K562 (cell line): ENCODE measurements around the gene SLC25A21. TPM values are rescaled to one million over a fixed set of nuclear protein-coding genes. Genes with fewer than 3 reads are reported as not detected.

Experiments used
- CLOCK ChIP-seq: fragments of 250-450 bp; sonication (Bioruptor Pico); IDR thresholded peaks from 2 replicates; pipeline ENCODE4 v1.4.0; 2020; ENCODE audit warnings: mild to moderate bottlenecking, moderate library complexity, borderline replicate concordance
- DEAF1 ChIP-seq: fragments of 450-650 bp; formaldehyde crosslinking; IDR thresholded peaks from 2 replicates; pipeline ENCODE4 v1.4.0; 2020; ENCODE audit warnings: mild to moderate bottlenecking, moderate library complexity
- GTF2A2 ChIP-seq: IDR thresholded peaks from 2 replicates; pipeline ENCODE4 v1.6.1; 2016; ENCODE audit warnings: mild to moderate bottlenecking, missing genetic modification characterization, missing compliant biosample characterization
- HMG20A ChIP-seq: fragments of 450-650 bp; formaldehyde crosslinking; conservative IDR thresholded peaks from 2 replicates; pipeline ENCODE4 v1.4.0; 2020; ENCODE audit warnings: mild to moderate bottlenecking, mixed read lengths
- JUND ChIP-seq, 2 experiments: IDR thresholded peaks; 2 replicates in 1 of 2; 3 replicates in 1 of 2; pipeline ENCODE4 v1.6.1; 2011; ENCODE audit warnings: borderline replicate concordance in 2 of 2, low read depth in 2 of 2, low read length in 2 of 2, improper control_type of control experiment in 1 of 2, missing biosample characterization in 1 of 2, missing genetic modification characterization in 1 of 2, missing genetic modification reagents in 1 of 2
- NFYB ChIP-seq: IDR thresholded peaks from 2 replicates; pipeline ENCODE4 v1.6.1; 2011; ENCODE audit warnings: mild to moderate bottlenecking, moderate library complexity; ENCODE audit not compliant: insufficient read length; ENCODE audit errors: extremely low read depth
- RB1 ChIP-seq: fragments of 450-650 bp; IDR thresholded peaks from 2 replicates; pipeline ENCODE4 v1.6.1; 2017; ENCODE audit warnings: low read depth, mild to moderate bottlenecking
- SMAD3 ChIP-seq: fragments of 450-650 bp; formaldehyde crosslinking; conservative IDR thresholded peaks from 2 replicates; pipeline ENCODE4 v1.4.0; 2020; ENCODE audit warnings: mild to moderate bottlenecking
- TCF7 ChIP-seq: sonication (generic); IDR thresholded peaks from 2 replicates; pipeline ENCODE4 v1.6.1; 2016; ENCODE audit warnings: antibody characterized with exemption, borderline replicate concordance
- THRAP3 ChIP-seq: fragments of 450-650 bp; IDR thresholded peaks from 2 replicates; pipeline ENCODE4 v1.6.1; 2016; ENCODE audit warnings: mild to moderate bottlenecking, inconsistent platforms, borderline replicate concordance
- XRCC4 ChIP-seq: IDR thresholded peaks from one replicate; pipeline ENCODE4 v1.6.1; 2011; ENCODE audit not compliant: insufficient read depth, insufficient read length; ENCODE audit errors: extremely low read depth
- ZBTB33 ChIP-seq: sonication (generic); formaldehyde crosslinking; IDR thresholded peaks from 2 replicates; pipeline ENCODE4 v1.8.1; 2023; ENCODE audit warnings: mild to moderate bottlenecking, missing genetic modification reagents
- ZFX ChIP-seq: sonication (generic); formaldehyde crosslinking; IDR thresholded peaks from 2 replicates; pipeline ENCODE4 v1.8.0; 2022; ENCODE audit warnings: mild to moderate bottlenecking, missing genetic modification reagents, moderate library complexity
- ZNF324 ChIP-seq: fragments of 250-450 bp; sonication (Bioruptor Pico); IDR thresholded peaks from 2 replicates; pipeline ENCODE4 v1.4.0; 2020; ENCODE audit warnings: mild to moderate bottlenecking
- ZNF518B ChIP-seq: fragments of 250-450 bp; sonication (Bioruptor Pico); IDR thresholded peaks from 2 replicates; pipeline ENCODE4 v1.5.0; 2021; ENCODE audit warnings: mild to moderate bottlenecking, moderate library complexity
- polyA plus RNA-seq, 8 experiments: library from polyadenylated mRNA; depleted of rRNA in 4 of 8; stranded (reverse) in 5 of 8; unstranded in 3 of 8; fragments of >200 nt; fragmentation: Nextera tagmentation in 2 of 8; fragmentation: Illumina TruSeq in 1 of 8; extraction: Ambion mirVana in 2 of 8; extraction: Trizol in 1 of 8; gene quantifications; 2 replicates each; pipeline versions ENCODE4 v1.2.1 to v1.2.3, GENCODE V29; 2011 to 2014; ENCODE audit warnings: inconsistent platforms in 1 of 8, missing spikeins in 1 of 8
- total RNA-seq, 7 experiments: library from RNA; depleted of rRNA in 6 of 7; stranded (reverse); fragments of >200 nt in 6 of 7; fragmentation: Illumina TruSeq in 2 of 7; extraction: Trizol in 2 of 7; gene quantifications; 2 replicates each; pipeline versions ENCODE4 v1.2.1 to v1.2.3, GENCODE V29; 2011 to 2021; ENCODE audit warnings: low replicate concordance in 1 of 7

The SLC25A21 gene
- total and polyA plus RNA-seq, 9 of the 15 experiments (the other 6 are each of a cell fraction or from before 2014, with no cell fraction given), result 15.2 to 46.7 (median 28.7) TPM

- no peak for TF ChIP-seq ZNF518B
- TF ChIP-seq JUND (IDR thresholded peaks at IDR 0.05; ENCODE audit: borderline replicate concordance, low read depth, low read length), result no peak
- TF ChIP-seq JUND (tag; IDR thresholded peaks at IDR 0.05; ENCODE audit: borderline replicate concordance, low read depth, low read length), result no peak
- no peak for TF ChIP-seq NFYB
- no peak for TF ChIP-seq THRAP3
- no peak for TF ChIP-seq HMG20A (CRISPR knock-in tag)
- no peak for TF ChIP-seq ZNF324 (CRISPR knock-in tag)
- no peak for TF ChIP-seq RB1
- TF ChIP-seq TCF7, result no peak
- TF ChIP-seq ZFX (CRISPR knock-in tag), result no peak
- no peak for TF ChIP-seq CLOCK (CRISPR knock-in tag)
- no peak for TF ChIP-seq ZBTB33 (CRISPR knock-in tag)
- no peak for TF ChIP-seq XRCC4
- TF ChIP-seq DEAF1, result no peak
- TF ChIP-seq GTF2A2 (tag), result no peak
- TF ChIP-seq SMAD3 (CRISPR knock-in tag), result no peak
These were observed 450.5 kb downstream of the SLC25A21 start (continued) for GRCh38 chr14:36721877-36722276.
